ENCODE data around the gene AUH. TPM values are rescaled to one million over a fixed set of nuclear protein-coding genes. Genes with fewer than 3 reads are reported as not detected.

The AUH gene
- total RNA-seq, 1 donor from 2014 or later, result 30.3 TPM

DNA sequence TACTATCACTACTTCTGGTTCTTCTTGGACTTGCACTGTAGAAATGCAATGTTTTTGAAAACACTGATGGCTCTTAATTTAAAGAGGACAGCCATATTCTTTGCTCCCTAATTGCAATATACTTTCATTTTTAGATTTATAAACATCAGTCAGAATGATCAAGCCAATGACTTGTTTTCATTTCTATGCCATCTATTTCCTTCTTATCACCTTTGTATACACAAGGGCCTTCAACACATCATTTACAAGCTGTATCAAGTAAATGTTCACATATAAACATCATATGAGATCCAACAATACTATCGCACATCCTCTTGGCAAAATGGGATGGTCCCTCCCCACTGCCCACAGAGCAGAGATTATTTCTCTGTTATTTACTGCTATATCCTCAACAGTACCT lies 24.9 kb downstream of the AUH start:
- no peak for DNase-seq

GRCh38 chr9:91334053-91334452 lies 27.7 kb downstream of the AUH start:
- no peak for DNase-seq

DNA sequence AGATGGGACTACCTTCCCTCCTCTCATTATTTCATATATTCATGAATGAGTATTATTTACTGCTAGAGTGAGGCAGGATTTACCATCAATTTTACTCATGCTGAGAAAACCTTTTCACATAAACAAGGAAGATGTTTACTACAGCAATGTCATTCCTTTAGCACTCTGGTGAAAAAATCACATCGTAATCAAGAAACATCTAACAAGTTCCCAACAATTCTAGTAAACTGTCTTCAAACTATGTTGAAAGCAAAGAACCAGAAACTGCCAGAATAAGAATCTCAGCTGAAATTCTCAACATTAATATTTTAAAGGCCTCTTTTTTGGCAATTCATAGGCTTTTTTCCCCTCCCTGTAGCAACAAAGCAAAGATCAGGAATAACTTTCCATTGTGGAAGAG lies 28.2 kb downstream of the AUH start:
- DNase-seq, result no peak

- no peak for DNase-seq
These were observed 29.0 kb downstream of the AUH start for GRCh38 chr9:91332546-91333231.

GRCh38 chr9:91331849-91332248 lies 29.9 kb downstream of the AUH start:
- no peak for DNase-seq

DNA sequence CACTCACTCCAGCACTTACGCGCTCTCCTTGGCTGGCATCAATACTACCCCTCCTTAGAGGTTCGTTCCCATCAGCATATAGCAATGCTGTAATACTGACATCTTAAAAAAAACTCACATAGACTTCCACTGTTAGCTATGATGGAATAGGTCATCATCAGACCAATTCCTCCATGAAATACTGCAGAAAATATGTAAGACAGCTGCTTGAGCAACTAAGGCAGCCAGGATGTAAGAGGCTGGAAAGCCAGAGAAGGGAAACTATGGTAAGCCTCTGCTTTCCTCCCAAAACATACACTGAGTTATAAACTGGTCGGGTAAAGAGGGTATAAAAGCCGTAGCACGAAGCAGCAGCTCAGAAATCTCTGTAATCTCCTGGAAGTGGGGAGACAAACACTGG lies 33.5 kb downstream of the AUH start:
- DNase-seq, result no peak

DNA sequence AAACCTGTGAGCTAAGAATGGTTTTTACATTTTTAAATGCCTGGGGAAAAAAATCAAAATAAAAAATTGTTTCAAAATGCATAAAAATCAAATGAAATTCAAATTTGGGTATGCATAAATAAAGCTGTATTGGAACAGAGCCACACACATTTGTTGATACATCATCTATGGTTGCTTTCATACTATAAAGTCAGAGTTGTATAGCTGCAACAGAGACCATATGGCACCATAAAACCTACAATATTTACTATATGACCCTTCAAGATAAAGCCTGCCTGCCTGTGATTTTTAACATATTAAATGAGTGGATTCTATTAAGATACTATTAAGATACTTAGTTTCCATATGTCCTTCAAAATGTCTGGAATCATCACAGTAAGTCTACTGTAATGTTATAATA lies 40.0 kb downstream of the AUH start:
- no peak for DNase-seq

DNA sequence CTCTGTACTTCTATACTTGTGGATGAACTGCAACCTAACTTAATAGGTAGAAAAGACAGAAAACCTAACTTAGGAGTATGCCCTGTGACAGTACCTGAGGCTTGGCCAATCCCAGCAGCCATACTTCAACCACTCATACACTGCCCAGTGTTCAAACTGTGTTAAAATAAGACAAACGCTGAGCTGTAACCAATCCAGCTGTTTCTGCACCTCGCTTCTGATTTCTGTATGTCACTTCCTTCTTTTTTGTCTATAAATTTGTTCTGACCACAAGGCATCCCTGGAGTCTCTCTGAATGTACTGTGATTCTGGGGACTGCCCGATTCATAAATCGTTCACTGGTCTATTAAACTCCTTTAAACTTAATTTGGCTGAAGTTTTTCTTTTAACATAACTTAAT lies 41.4 kb downstream of the AUH start:
- DNase-seq, result no peak

DNA sequence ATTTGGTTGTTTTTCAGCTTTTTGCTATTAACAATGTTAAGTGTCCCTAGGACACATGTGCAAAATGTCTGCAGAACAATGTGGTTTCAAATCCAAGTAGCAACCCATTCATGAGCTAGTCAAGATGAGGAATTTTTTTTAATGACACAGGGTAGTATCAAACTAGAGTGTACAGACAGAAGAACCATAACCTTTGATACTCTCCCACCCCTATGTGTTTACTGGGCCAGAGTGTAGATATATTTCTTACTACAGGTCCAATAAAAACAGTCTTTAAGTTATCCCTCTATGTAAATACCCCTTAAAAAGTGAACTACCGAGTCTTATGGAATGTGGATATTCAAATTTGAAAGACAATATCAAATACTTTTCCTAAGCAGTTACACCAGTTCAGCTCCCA lies 45.6 kb downstream of the AUH start:
- DNase-seq, result no peak

DNA sequence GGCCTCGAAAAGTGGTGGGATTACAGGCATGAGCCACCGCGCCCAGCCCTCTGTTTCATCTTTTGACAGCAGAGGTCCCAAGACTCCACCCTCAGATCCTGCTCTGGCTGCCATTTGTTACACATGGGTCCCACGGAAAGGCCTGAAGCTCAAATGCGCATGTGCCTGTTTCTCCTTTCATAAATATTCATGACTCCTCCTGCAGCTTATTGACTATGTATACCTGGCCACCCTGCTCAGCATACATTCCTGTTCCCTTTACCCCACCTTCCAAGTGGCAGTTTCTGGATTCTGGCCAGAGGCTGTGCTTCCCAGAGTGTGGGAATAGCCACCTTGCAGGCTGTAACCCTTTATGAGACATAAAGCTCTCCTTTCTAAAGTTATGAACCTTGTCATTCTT lies 46.5 kb downstream of the AUH start:
- no peak for DNase-seq

DNA sequence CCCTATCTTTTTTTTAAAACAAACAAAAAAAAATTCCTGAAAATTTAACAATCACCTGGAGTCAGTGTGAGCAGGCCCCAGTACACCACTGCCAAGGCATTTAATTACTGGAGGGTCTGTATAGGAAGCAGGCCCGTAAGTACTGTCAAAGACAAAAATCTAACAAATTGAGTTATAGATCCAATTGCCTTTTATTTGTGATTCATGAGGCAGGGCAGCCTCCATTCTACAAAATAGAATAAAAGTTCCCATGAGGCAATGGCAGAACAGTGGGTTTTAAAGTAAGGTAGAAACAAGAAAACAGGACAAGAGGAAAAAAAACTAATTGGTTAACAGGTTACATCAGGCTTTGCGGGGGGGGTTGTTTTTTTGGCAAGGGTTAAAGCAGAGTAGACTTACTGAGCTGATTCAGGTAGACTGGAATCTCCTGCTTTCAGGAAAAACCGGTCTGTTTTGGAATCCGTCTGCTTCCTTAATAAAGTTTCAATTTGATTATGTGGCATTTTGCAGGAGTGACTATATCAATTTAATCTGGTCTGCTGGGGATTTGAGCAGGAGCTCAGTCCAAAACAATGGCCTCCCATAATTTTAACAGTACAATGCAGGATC lies 48.9 kb downstream of the AUH start:
- DNase-seq, result no peak

DNA sequence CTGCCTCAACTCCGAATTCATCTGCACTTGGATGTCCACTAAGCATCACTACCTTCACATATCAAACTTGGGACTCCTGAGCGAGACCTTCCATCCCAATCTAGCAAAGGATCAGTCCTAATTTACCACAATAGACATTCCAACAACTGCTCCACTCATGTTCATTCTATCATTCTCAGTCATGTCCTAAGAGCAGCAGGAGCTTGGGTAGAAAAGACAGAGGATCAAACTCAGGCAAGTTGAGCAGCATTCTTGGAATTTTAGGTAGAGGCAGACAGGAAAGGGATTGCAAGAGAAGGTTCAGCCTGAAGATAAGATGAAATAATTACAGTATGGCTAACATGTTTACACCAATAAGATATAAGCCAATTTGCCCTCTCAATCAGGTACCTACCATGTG lies 51.7 kb downstream of the AUH start:
- DNase-seq, result no peak

DNA sequence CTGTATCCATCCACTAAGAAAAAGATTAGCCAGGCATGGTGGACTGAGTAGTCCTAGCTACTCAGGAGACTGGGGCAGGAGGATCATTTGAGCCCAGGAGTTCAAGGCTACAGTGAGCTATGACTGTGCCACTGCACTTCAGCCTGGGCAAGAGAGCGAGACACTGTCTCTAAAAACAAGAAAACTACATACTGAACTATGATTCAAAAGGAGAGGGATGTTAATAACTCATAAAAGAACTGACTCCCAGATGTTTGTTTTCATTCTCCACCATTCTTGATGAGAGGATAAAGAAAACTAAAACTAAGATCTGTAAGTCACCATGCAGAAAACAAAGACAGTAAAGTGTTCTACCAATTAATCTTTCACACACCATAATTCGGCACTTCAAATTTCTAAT lies 53.5 kb downstream of the AUH start:
- DNase-seq, result no peak

DNA sequence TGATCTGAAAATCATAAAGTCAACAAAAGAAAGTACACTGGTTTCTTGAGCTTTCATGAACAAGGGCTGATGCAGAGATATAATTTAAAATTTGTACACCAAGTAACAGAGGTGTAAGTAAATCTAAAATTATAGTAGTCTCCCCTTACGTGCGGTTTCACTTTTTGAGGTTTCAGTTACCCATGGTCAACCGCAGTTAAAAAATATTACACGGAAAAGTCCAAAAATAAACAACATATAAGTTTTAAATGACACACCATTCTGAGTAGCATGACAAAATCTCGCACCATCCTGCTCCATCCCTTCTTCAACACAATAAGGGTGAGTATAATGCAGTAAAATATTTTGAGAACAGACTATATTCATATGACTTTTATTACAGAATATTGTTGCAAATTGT lies 54.4 kb downstream of the AUH start:
- DNase-seq, result no peak

DNA sequence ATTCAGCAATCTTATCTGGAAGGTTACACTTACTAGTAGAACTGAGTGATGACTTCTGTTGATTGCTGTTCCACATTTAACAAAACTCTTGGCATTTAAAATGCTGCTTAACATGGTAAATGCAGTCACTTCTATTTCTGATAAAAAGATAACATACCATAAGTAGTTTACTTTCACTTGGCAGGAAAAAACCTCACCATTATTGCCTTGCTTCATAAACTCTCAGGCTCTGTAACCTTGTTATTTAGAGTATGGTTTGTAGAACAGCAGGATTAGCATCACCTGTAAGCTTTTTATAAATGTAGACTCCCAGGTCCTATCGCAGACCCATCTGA lies 55.5 kb downstream of the AUH start:
- no peak for DNase-seq

DNA sequence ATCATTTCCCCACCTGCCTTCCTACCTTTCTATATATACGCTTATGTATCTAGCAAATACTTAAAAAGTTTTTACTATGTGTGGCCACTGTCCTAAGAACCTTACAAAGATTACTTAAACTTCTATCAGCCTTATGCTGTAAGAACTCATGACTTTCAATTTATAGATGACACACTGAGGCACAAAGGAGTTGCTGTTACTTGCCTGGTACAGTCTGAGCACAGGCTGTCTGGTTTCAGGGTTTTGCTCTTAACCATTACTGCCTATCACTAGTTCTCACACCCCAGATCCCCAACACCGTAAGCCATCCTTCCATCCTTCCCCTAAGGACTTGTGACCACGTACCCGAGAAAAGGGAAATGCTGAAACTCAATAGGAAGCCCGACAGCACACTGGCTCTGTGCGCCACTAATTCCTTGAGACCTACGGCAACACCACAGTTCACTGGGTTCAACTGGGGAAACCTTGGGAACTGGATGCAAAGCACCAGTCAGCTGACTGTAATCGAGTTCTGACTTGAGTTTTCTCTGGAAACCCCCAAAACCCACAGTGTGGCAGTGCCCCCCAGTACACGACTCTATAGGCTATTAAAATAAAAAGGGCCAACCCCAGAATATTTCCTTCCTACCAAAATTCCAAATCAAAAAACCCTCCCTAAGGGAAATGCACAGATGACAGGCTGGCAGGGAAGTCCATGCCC lies 56.0 kb downstream of the AUH start:
- no peak for DNase-seq

DNA sequence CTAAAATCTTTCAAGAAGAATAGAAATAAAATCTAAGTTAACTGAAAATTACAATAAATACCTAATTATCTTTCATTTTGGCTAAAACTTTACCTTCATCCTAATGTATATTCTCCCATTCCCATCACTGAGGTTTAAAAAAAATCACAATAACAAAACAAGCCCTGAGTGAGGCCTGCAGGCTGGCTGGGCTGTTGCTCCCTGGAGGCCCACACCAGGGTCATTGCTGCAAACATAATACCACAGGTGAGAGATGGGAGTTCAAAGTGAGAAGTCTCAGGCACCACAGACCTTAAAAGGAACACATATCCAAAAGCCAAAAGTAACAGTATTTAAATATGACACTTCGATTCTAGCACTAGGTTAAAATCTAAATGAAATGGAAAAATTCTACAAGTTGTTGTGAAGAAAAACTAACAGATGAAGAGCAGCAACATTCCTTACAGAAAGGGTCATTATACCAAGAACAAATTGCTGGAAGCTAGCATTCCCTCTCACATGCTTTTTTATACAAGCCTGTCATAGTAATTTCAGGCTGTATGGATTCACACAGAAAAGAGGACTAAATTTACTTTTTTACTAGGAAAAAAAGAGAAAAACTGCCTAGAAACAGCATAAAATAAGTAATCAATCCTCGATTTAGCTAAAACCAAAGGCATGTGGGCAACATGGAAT lies 57.8 kb downstream of the AUH start:
- no peak for DNase-seq

GRCh38 chr9:91302831-91303230 lies 58.9 kb downstream of the AUH start:
- DNase-seq, result no peak

- DNase-seq, result no peak
These were observed 60.6 kb downstream of the AUH start for GRCh38 chr9:91301161-91301560.

- no peak for DNase-seq
These were observed 63.4 kb downstream of the AUH start for GRCh38 chr9:91298311-91298710.

DNA sequence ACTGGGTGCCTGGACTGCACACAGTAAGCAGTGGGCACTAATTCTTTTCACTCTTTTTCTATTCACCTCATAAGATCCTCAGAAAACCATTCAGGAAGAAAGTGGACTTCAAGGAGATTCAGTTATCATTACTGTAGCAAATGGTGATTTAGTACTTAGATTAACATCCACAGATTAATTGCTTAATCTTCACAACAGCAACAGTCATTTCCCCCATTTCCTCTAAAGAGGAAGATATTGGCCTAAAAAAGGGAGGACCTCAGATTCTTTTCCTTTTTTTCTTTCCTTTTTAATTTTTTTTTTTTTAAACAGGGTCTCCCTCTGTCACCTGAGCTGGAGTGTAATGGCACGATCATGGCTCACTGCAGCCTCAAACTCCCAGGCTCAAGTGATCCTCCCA lies 64.4 kb downstream of the AUH start:
- no peak for DNase-seq

DNA sequence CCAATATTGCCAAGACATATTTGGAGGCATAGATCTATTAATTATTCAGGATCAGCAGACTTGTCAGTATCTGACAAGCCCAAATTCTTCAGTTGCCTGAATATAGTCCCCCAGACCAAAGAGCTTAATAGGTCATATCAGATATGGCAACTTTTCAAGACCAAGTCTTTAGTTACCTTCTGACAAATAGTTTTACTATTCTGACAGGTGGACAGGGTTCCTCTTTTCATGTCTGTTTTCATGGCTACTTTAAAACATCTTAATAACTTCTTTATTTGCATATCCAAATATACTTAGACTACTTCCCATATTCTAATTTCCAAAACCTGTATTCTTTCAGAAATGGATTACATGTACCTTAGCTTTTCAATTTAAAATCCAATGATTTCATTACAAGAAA lies 65.4 kb downstream of the AUH start:
- DNase-seq, result no peak

GRCh38 chr9:91295357-91295756 lies 66.4 kb downstream of the AUH start:
- no peak for DNase-seq

DNA sequence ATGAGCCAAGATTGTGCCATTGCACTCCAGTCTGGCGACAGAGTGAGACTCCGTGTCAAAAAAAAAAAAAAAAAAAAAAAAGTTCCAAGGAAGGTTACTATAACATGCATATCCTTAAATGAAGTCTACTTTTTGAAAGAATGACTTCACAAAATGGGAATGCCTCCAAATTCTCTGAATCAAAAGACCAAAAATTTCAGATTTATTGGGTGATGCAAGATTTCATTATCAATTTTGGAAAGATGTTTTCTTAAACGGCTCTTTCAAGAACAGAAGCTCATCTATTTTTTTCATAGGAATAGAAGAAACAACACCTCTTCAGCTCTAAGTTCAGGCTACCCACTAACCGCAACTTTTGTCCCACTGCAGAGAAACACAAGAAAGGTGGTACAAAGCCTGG lies 69.9 kb downstream of the AUH start:
- DNase-seq, result no peak

All from occipital lobe (tissue), 2 donors.